Osteocyte (in vitro differentiated cells): ENCODE results near the gene WDR88. TPM values are rescaled to one million over a fixed set of nuclear protein-coding genes. Genes with fewer than 3 reads are reported as not detected.
"Not testable (repeated sequence)": the region's sequence is repeated elsewhere in the genome, so short reads cannot be mapped to it uniquely, and the experiment has no call there.

Experiments used
- DNase-seq: peaks from one replicate; pipeline ENCODE4 v3.0.0; 2021; ENCODE audit warnings: mixed read lengths; ENCODE audit not compliant: unreplicated experiment; ENCODE audit errors: extremely low spot score
- H3K27ac Mint-ChIP-seq: one replicate; pipeline ENCODE4 v1.8.0; 2021; ENCODE audit warnings: mild to moderate bottlenecking, mixed read lengths; ENCODE audit not compliant: unreplicated experiment
- H3K27me3 Mint-ChIP-seq: one replicate; pipeline ENCODE4 v1.8.0; 2021; ENCODE audit warnings: mixed read lengths; ENCODE audit not compliant: unreplicated experiment
- H3K36me3 Mint-ChIP-seq: one replicate; pipeline ENCODE4 v1.8.0; 2021; ENCODE audit warnings: mixed read lengths; ENCODE audit not compliant: unreplicated experiment
- H3K4me1 Mint-ChIP-seq: one replicate; pipeline ENCODE4 v1.8.0; 2021; ENCODE audit warnings: mixed read lengths; ENCODE audit not compliant: unreplicated experiment
- H3K4me3 Mint-ChIP-seq: one replicate; pipeline ENCODE4 v1.8.0; 2021; ENCODE audit warnings: mild to moderate bottlenecking, moderate library complexity, mixed read lengths; ENCODE audit not compliant: unreplicated experiment
- H3K9me3 Mint-ChIP-seq: one replicate; pipeline ENCODE4 v1.8.0; 2021; ENCODE audit warnings: mixed read lengths; ENCODE audit not compliant: unreplicated experiment
- total RNA-seq: library from RNA; stranded (reverse); gene quantifications from 2 replicates; pipeline ENCODE4 v1.2.1, GENCODE V29; 2021
- TF ChIP-seq, protein P1 (sequence below): fragments of 200-600 bp; sonication (generic); IDR thresholded peaks from 2 replicates; pipeline ENCODE4 v1.5.0; 2021; ENCODE audit warnings: antibody characterized with exemption, mild to moderate bottlenecking, moderate library complexity

The WDR88 gene
- total RNA-seq, 1 donor from 2014 or later = not detected

GRCh38 chr19:33117501-33117900 lies 14.4 kb upstream of the WDR88 start:
- no peaks in the 10 kb centered on the region for H3K9me3 Mint-ChIP-seq
- TF ChIP-seq, protein P1, sequence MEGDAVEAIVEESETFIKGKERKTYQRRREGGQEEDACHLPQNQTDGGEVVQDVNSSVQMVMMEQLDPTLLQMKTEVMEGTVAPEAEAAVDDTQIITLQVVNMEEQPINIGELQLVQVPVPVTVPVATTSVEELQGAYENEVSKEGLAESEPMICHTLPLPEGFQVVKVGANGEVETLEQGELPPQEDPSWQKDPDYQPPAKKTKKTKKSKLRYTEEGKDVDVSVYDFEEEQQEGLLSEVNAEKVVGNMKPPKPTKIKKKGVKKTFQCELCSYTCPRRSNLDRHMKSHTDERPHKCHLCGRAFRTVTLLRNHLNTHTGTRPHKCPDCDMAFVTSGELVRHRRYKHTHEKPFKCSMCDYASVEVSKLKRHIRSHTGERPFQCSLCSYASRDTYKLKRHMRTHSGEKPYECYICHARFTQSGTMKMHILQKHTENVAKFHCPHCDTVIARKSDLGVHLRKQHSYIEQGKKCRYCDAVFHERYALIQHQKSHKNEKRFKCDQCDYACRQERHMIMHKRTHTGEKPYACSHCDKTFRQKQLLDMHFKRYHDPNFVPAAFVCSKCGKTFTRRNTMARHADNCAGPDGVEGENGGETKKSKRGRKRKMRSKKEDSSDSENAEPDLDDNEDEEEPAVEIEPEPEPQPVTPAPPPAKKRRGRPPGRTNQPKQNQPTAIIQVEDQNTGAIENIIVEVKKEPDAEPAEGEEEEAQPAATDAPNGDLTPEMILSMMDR = no peak
- peaks cover 23% of the 10 kb centered on the region for H3K36me3 Mint-ChIP-seq
- no peak for DNase-seq
- no peaks in the 10 kb centered on the region for H3K27me3 Mint-ChIP-seq
- H3K4me3 Mint-ChIP-seq = no peak overlapping the region
- H3K27ac Mint-ChIP-seq = no peak overlapping the region
- no peaks in the 10 kb centered on the region for H3K4me1 Mint-ChIP-seq

DNA sequence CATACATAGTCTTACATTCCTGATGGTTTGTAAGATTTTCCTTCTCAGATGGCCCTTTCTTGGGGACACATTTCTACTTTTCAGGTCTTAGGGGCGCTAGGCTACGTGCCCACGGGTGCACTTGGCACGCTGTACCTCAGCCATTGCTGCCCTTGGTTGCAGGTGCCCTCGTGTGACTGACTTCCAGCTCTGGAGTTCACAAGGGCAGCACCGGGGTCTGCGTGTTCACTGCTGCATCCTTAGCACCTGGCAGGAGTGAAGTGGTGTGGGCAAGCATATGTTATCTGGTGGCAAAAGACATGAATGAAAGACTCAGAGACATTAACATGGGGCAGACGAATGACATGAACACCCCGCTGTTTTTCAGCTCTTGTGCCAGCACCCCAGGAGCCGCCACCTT lies 13.3 kb upstream of the WDR88 start:
- no peaks in the 10 kb centered on the region for H3K4me1 Mint-ChIP-seq
- no peaks in the 10 kb centered on the region for H3K27me3 Mint-ChIP-seq
- no peaks in the 10 kb centered on the region for H3K9me3 Mint-ChIP-seq
- no peak overlapping the region for H3K4me3 Mint-ChIP-seq
- no peak for DNase-seq
- peaks cover 23% of the 10 kb centered on the region for H3K36me3 Mint-ChIP-seq
- TF ChIP-seq, protein P1 = no peak
- H3K27ac Mint-ChIP-seq = no peak overlapping the region

GRCh38 chr19:33124207-33125098 lies 7.5 kb upstream of the WDR88 start:
- TF ChIP-seq, protein P1 = no peak
- Mint-ChIP-seq H3K27me3 (no peaks in the 10 kb centered on the region), H3K4me3 (no peak overlapping the region), H3K27ac (no peak overlapping the region), H3K36me3 (peaks cover 15% of the 10 kb centered on the region), H3K9me3 (no peaks in the 10 kb centered on the region), H3K4me1 (no peaks in the 10 kb centered on the region)
- DNase-seq = no peak

- Mint-ChIP-seq H3K27ac (no peak overlapping the region), H3K36me3 (peaks cover 24% of the 10 kb centered on the region), H3K4me1 (no peaks in the 10 kb centered on the region), H3K9me3 (no peaks in the 10 kb centered on the region), H3K4me3 (no peak overlapping the region), H3K27me3 (no peaks in the 10 kb centered on the region)
- no peak for DNase-seq
- TF ChIP-seq, protein P1 = peak; percentile 85
These were observed 6.0 kb upstream of the WDR88 start for GRCh38 chr19:33125929-33126388.

DNA sequence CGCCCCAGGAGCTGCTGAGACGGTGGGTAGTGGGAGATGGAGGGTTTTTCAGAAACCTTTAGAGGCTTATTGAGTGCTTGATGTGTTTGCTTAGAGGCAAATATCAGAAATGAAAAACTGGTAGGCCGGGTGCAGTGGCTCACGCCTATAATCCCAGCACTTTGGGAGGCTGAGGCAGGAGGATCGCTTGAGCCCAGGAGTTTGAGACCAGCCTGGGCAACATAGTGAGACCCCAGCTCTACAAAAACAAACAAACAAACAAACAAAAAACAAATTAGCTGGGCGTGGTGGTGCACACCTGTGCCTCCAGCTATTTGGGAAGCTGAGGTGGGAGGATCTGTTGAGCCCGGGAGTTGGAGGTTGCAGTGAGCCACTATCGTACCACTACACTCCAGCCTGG lies 5.2 kb upstream of the WDR88 start:
- not testable (repeated sequence) for H3K4me1 Mint-ChIP-seq, H3K4me3 Mint-ChIP-seq, H3K27ac Mint-ChIP-seq, DNase-seq, H3K9me3 Mint-ChIP-seq, H3K27me3 Mint-ChIP-seq
- H3K36me3 Mint-ChIP-seq = peaks cover 24% of the 10 kb centered on the region
